HG02798 (cell line): ENCODE measurements around the gene GAN.
"Not testable (repeated sequence)": the region's sequence is repeated elsewhere in the genome, so short reads cannot be mapped to it uniquely, and the experiment has no call there.

ENCODE experiments used
- ATAC-seq: cut with Tn5 transposase; IDR thresholded peaks from one replicate; pipeline ENCODE4 v1.9.1; 2021; ENCODE audit warnings: mild to moderate bottlenecking; ENCODE audit not compliant: unreplicated experiment, poor library complexity

The GAN gene

DNA sequence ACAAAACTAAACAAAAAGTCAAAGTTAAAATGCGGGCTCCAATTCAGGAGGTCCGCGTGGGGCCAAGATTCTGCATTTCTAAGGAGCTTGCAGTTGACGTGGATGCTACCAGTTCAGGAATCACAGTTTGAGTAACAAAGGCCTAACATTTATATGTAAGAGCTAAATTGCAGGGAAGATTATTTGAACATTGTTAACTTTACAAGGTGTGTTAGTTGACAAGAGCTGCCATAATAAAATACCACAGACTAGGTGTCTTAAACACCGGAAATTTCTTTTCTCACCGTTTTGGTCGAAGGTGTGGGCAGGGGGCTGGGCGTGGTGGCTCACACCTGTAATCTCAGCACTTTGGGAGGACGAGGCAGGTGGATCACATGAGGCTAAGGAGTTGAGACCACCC, 105.0 kb downstream of the GAN start:
- ATAC-seq, result no peak

- ATAC-seq, result no peak
These were observed 106.4 kb downstream of the GAN start for GRCh38 chr16:81421126-81421525.

GRCh38 chr16:81421536-81421935, 106.8 kb downstream of the GAN start:
- no peak for ATAC-seq

GRCh38 chr16:81422153-81422552, 107.4 kb downstream of the GAN start:
- not testable (repeated sequence) for ATAC-seq

DNA sequence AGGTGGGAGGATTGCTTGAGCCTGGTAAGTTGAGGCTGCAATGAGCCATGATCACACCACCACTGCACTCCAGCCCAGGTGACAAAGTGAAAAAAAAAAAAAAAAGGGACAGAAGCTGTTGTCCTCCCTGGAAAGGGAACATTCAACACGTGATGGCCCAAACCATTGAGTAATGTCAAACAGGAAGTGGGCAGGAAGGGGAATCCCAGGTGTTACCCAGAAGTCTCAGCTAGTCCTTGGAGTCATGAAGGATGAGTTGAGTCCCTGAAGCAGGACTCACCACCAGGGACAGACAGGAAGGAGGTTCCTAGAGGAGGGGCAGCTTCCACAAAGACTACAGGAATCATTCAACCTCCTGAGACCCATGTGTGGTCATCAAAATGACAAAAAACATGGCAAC, 110.0 kb downstream of the GAN start:
- peak; percentile 53 for ATAC-seq

DNA sequence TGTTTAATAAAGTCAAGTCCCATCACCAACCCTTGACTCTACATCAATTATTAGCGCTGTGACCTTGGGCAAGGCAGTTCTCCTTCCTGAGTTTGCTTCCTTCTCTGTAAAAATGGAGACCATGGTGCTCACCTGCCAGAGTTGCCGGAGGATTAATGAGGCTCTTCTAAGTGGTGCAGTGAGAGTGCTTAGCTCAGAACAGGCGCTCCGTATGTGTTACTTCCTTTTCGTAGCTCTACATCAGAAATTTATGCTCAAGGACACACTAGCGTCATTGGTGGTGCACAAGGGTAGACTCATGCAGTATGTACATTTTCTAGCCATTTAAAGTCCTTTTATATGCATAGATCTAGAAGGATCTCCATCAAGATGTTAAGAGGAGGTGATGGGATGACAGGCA, 112.5 kb downstream of the GAN start:
- no peak for ATAC-seq

GRCh38 chr16:81429045-81429521, 114.3 kb downstream of the GAN start:
- peak; percentile 43 for ATAC-seq

GRCh38 chr16:81431554-81432353, 117.0 kb downstream of the GAN start:
- ATAC-seq, result no peak

GRCh38 chr16:81432937-81433557, 118.3 kb downstream of the GAN start:
- ATAC-seq, result no peak

DNA sequence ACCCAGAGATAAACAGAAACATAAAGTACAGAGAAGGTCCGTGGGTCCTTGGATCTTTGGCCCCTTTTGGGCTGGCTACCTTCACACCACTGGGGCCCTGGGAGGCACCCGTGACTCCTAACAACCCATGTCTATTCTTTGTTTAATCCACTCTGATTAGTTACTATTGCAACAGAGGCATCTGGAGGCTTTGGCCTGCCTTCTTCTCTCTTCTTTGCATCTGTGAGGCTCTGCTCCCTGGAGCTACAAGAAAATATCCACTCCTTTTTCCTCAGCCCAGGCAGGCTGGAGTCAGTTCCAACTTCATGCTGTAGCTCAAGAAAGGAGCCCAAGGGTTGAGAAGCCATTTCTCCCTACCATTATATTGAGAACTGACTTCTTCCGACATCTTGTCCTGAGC, 120.3 kb downstream of the GAN start:
- ATAC-seq, result no peak

DNA sequence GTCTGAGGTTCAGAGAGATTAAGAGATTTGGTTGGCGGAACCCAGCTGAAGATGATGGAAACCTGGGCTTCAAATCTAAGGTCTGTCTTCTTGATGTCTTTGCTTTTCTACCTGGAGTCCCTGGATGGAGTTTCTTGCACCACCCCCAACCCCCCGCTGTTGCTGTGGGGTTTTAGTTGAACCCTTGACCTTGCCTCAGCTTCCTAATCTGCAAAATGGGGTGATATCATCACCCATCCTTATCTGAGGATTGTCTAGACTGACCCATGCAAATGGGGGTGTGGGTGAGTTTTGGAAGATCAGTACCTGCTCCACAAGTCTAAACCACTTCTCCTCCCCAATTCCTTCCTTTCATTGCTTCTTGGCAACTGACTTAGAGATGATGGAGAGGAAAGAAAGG, 120.8 kb downstream of the GAN start:
- no peak for ATAC-seq

DNA sequence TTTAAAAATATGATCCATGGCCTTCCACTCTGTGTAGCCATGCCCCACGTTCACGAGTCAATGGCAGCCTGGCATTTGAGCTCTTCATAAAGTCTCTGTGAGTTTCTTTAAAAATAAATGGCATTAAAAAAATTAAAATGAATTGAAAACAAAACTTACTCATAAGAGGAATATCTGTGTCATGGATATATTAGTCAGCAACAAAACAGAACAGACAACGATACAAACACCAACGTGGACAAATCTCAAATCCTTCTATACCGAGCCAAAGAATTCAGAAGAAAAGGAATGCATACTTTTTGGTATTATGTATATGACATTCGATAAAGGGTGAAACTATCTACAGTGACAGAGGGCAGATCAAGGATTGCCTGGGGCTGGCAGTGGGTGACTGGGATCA, 121.6 kb downstream of the GAN start:
- ATAC-seq, result no peak

GRCh38 chr16:81437865-81438264, 123.1 kb downstream of the GAN start:
- no peak for ATAC-seq
